SK-N-DZ (cell line): ENCODE measurements around the gene DOCK4.

Experiments used
- DNase-seq: peaks from one replicate; pipeline ENCODE4 v3.0.0-alpha.2; 2015; ENCODE audit warnings: low spot score

Gene DOCK4

GRCh38 chr7:111827863-111828504, 378.2 kb downstream of the DOCK4 start:
- no peak for DNase-seq

GRCh38 chr7:111825046-111825445, 381.2 kb downstream of the DOCK4 start:
- DNase-seq = no peak

GRCh38 chr7:111823826-111824225, 382.4 kb downstream of the DOCK4 start:
- DNase-seq = no peak

GRCh38 chr7:111821046-111821445, 385.2 kb downstream of the DOCK4 start:
- DNase-seq = no peak

GRCh38 chr7:111820621-111821020, 385.6 kb downstream of the DOCK4 start:
- no peak for DNase-seq

- DNase-seq = no peak
Observed at GRCh38 chr7:111820121-111820520, 386.1 kb downstream of the DOCK4 start.

- no peak for DNase-seq
Observed at GRCh38 chr7:111815354-111815753, 390.8 kb downstream of the DOCK4 start.

GRCh38 chr7:111813306-111813705, 392.9 kb downstream of the DOCK4 start:
- DNase-seq = no peak

GRCh38 chr7:111806232-111806631, 400.0 kb downstream of the DOCK4 start:
- no peak for DNase-seq

GRCh38 chr7:111803015-111803758, 403.0 kb downstream of the DOCK4 start:
- no peak for DNase-seq

GRCh38 chr7:111802194-111802772, 403.9 kb downstream of the DOCK4 start:
- no peak for DNase-seq

GRCh38 chr7:111801277-111801676, 404.9 kb downstream of the DOCK4 start:
- no peak for DNase-seq

- peak; percentile 10 for DNase-seq
Observed at GRCh38 chr7:111796671-111797070, 409.5 kb downstream of the DOCK4 start.

GRCh38 chr7:111789870-111790269, 416.3 kb downstream of the DOCK4 start:
- no peak for DNase-seq

GRCh38 chr7:111789048-111789320, 417.2 kb downstream of the DOCK4 start:
- no peak for DNase-seq

- DNase-seq = no peak
Observed at GRCh38 chr7:111788286-111789047, 417.7 kb downstream of the DOCK4 start.

GRCh38 chr7:111787741-111788140, 418.5 kb downstream of the DOCK4 start:
- DNase-seq = no peak

- DNase-seq = no peak
Observed at GRCh38 chr7:111787099-111787498, 419.1 kb downstream of the DOCK4 start.

- DNase-seq = no peak
Observed at GRCh38 chr7:111785076-111785475, 421.1 kb downstream of the DOCK4 start.

GRCh38 chr7:111784296-111784695, 421.9 kb downstream of the DOCK4 start:
- DNase-seq = no peak

GRCh38 chr7:111783854-111784253, 422.3 kb downstream of the DOCK4 start:
- DNase-seq = no peak

GRCh38 chr7:111780527-111780926, 425.7 kb downstream of the DOCK4 start:
- DNase-seq = no peak
